Vagina (tissue), 2 donors: ENCODE measurements around the gene ZBTB2. TPM values are rescaled to one million over a fixed set of nuclear protein-coding genes. Genes with fewer than 3 reads are reported as not detected.

Experiments used
- DNase-seq, 2 donors: peaks; one replicate each; pipeline ENCODE4 v3.0.0-alpha.2; 2017; ENCODE audit errors: extremely low spot score in 2 of 2
- H3K27ac ChIP-seq: fragments of 200-600 bp; sonication (generic); one replicate; pipeline ENCODE4 v1.5.1; 2019
- H3K27me3 ChIP-seq: fragments of 200-600 bp; sonication (generic); one replicate; pipeline ENCODE4 v1.5.1; 2019
- H3K36me3 ChIP-seq, 2 donors: fragments of 200-600 bp; sonication (generic); one replicate each; pipeline ENCODE4 v1.5.1; 2017 to 2019
- H3K4me1 ChIP-seq: fragments of 200-600 bp; sonication (generic); one replicate; pipeline ENCODE4 v1.5.1; 2019
- H3K4me3 ChIP-seq, 2 donors: fragments of 200-600 bp; sonication (generic); 1 replicate in 1 of 2; 2 replicates in 1 of 2; pipeline ENCODE4 v1.5.1; 2016 to 2019
- H3K9me3 ChIP-seq: fragments of 200-600 bp; sonication (generic); one replicate; pipeline ENCODE4 v1.5.1; 2019
- CTCF ChIP-seq, 3 experiments: fragments of 450-650 bp in 2 of 3; fragments of 200-600 bp in 1 of 3; sonication (generic) in 1 of 3; IDR thresholded peaks; one replicate each; pipeline ENCODE4 v1.5.1; 2017 to 2019; ENCODE audit warnings: antibody characterized with exemption in 3 of 3, mild to moderate bottlenecking in 2 of 3, moderate library complexity in 2 of 3
- POLR2A ChIP-seq, 2 donors: fragments of 450-650 bp; IDR thresholded peaks; one replicate each; pipeline ENCODE4 v1.6.1; 2017; ENCODE audit warnings: antibody characterized with exemption in 2 of 2, mild to moderate bottlenecking in 2 of 2, moderate library complexity in 2 of 2
- POLR2AphosphoS5 ChIP-seq, 2 donors: sonication (generic); formaldehyde crosslinking; IDR thresholded peaks; one replicate each; pipeline ENCODE4 v1.9.0; 2017; ENCODE audit warnings: antibody characterized with exemption in 2 of 2, mild to moderate bottlenecking in 2 of 2, low read depth in 1 of 2; ENCODE audit not compliant: insufficient read depth in 1 of 2
- intact Hi-C: fragments of 100-400 bp; cut with DNase I; formaldehyde crosslinking; loops from one replicate; pipeline ENCODE4 v1.15.1; 2023
- total RNA-seq: library from RNA; depleted of rRNA; stranded (reverse); fragments of >200 nt; gene quantifications from one replicate; pipeline ENCODE4 v1.2.3, GENCODE V29; 2016

Gene ZBTB2
- total RNA-seq, 1 donor from 2014 or later: 15.0 TPM

GRCh38 chr6:151414641-151415260 is 23.4 kb upstream of the ZBTB2 start:
- Histone ChIP-seq H3K4me1 (no peaks in the 10 kb centered on the region), H3K36me3 (peaks cover 0 to 18% of the 10 kb centered on the region in 2 donors), H3K27me3 (no peaks in the 10 kb centered on the region), H3K9me3 (no peaks in the 10 kb centered on the region), H3K4me3 (no peak overlapping the region), H3K27ac (no peak overlapping the region)
- TF ChIP-seq POLR2AphosphoS5 (IDR thresholded peaks at IDR 0.05; ENCODE audit: insufficient read depth in 1 of 2, low read depth in 1 of 2) (no peak), CTCF (IDR thresholded peaks at IDR 0.05) (no peak), POLR2A (IDR thresholded peaks at IDR 0.05) (no peak)
- DNase-seq: no peak
- intact Hi-C loops: no loop called here

- H3K36me3 ChIP-seq: peaks cover 0 to 18% of the 10 kb centered on the region in 2 donors
- no peak for DNase-seq
Measured at GRCh38 chr6:151413372-151414145, 22.2 kb upstream of the ZBTB2 start.

GRCh38 chr6:151412909-151413308 is 21.6 kb upstream of the ZBTB2 start:
- TF ChIP-seq POLR2A (IDR thresholded peaks at IDR 0.05): no peak
- TF ChIP-seq CTCF (IDR thresholded peaks at IDR 0.05): no peak
- no peak for TF ChIP-seq POLR2AphosphoS5 (IDR thresholded peaks at IDR 0.05; ENCODE audit: insufficient read depth in 1 of 2, low read depth in 1 of 2)
- DNase-seq: no peak
- Histone ChIP-seq H3K4me1 (no peaks in the 10 kb centered on the region), H3K9me3 (no peaks in the 10 kb centered on the region), H3K27me3 (no peaks in the 10 kb centered on the region), H3K4me3 (no peak overlapping the region), H3K27ac (no peak overlapping the region), H3K36me3 (peaks cover 0 to 21% of the 10 kb centered on the region in 2 donors)
- intact Hi-C loops: no loop called here

More at GRCh38 chr6:151413372-151414145, 22.2 kb upstream of the ZBTB2 start:
- intact Hi-C loops: no loop called here
- Histone ChIP-seq H3K4me1 (no peaks in the 10 kb centered on the region), H3K9me3 (no peaks in the 10 kb centered on the region), H3K4me3 (no peak overlapping the region), H3K27ac (no peak overlapping the region), H3K27me3 (no peaks in the 10 kb centered on the region)
- TF ChIP-seq POLR2AphosphoS5 (IDR thresholded peaks at IDR 0.05; ENCODE audit: insufficient read depth in 1 of 2, low read depth in 1 of 2): no peak
- no peak for TF ChIP-seq CTCF (IDR thresholded peaks at IDR 0.05)

GRCh38 chr6:151409679-151410078 is 18.3 kb upstream of the ZBTB2 start:
- DNase-seq: no peak
- intact Hi-C loops: no loop called here
- no peaks in the 10 kb centered on the region for H3K27me3 ChIP-seq
- H3K4me1 ChIP-seq: no peaks in the 10 kb centered on the region
- H3K4me3 ChIP-seq: no peak overlapping the region
- H3K36me3 ChIP-seq: peaks cover 0 to 27% of the 10 kb centered on the region in 2 donors
- TF ChIP-seq POLR2AphosphoS5 (IDR thresholded peaks at IDR 0.05; ENCODE audit: insufficient read depth in 1 of 2, low read depth in 1 of 2) (no peak), POLR2A (IDR thresholded peaks at IDR 0.05) (no peak), CTCF (IDR thresholded peaks at IDR 0.05) (no peak)
- no peak overlapping the region for H3K27ac ChIP-seq
- H3K9me3 ChIP-seq: no peaks in the 10 kb centered on the region

- DNase-seq: no peak
- intact Hi-C loops: no loop called here
- no peaks in the 10 kb centered on the region for H3K27me3 ChIP-seq
- H3K4me3 ChIP-seq: no peak overlapping the region
- peaks cover 0 to 30% of the 10 kb centered on the region in 2 donors for H3K36me3 ChIP-seq
- TF ChIP-seq POLR2A (IDR thresholded peaks at IDR 0.05) (no peak), CTCF (IDR thresholded peaks at IDR 0.05) (no peak), POLR2AphosphoS5 (IDR thresholded peaks at IDR 0.05; ENCODE audit: insufficient read depth in 1 of 2, low read depth in 1 of 2) (no peak)
- no peaks in the 10 kb centered on the region for H3K9me3 ChIP-seq
- no peaks in the 10 kb centered on the region for H3K4me1 ChIP-seq
- H3K27ac ChIP-seq: no peak overlapping the region
Measured at GRCh38 chr6:151409260-151409659, 17.9 kb upstream of the ZBTB2 start.
